GM12874 (cell line): ENCODE data around the gene FIZ1.

Source experiments
- TF ChIP-seq, protein P1 (sequence below): IDR thresholded peaks from 2 replicates; pipeline ENCODE4 v1.5.1; 2011; ENCODE audit warnings: low read depth, mild to moderate bottlenecking, control low read depth, low read length, moderate library complexity; ENCODE audit not compliant: insufficient read depth

The FIZ1 gene

DNA sequence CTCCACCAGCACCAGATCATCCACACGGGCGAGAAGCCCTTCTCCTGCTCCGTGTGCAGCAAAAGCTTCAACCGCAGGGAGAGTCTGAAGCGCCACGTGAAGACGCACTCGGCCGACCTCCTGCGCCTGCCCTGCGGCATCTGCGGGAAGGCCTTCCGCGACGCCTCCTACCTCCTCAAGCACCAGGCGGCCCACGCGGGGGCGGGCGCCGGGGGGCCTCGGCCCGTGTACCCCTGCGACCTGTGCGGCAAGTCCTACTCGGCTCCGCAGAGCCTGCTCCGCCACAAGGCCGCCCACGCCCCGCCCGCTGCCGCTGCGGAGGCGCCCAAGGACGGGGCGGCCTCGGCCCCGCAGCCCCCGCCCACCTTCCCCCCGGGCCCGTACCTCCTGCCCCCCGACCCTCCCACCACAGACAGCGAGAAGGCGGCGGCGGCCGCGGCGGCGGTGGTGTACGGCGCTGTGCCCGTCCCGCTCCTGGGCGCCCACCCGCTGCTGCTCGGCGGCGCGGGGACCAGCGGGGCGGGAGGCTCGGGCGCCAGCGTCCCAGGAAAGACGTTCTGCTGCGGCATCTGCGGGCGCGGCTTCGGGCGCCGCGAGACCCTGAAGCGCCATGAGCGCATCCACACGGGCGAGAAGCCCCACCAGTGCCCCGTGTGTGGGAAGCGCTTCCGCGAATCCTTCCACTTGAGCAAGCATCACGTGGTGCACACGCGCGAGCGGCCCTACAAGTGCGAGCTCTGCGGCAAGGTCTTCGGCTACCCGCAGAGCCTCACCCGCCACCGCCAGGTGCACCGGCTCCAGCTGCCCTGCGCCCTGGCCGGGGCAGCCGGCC, 15.6 kb upstream of the FIZ1 start:
- TF ChIP-seq, protein P1, sequence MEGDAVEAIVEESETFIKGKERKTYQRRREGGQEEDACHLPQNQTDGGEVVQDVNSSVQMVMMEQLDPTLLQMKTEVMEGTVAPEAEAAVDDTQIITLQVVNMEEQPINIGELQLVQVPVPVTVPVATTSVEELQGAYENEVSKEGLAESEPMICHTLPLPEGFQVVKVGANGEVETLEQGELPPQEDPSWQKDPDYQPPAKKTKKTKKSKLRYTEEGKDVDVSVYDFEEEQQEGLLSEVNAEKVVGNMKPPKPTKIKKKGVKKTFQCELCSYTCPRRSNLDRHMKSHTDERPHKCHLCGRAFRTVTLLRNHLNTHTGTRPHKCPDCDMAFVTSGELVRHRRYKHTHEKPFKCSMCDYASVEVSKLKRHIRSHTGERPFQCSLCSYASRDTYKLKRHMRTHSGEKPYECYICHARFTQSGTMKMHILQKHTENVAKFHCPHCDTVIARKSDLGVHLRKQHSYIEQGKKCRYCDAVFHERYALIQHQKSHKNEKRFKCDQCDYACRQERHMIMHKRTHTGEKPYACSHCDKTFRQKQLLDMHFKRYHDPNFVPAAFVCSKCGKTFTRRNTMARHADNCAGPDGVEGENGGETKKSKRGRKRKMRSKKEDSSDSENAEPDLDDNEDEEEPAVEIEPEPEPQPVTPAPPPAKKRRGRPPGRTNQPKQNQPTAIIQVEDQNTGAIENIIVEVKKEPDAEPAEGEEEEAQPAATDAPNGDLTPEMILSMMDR: no peak

DNA sequence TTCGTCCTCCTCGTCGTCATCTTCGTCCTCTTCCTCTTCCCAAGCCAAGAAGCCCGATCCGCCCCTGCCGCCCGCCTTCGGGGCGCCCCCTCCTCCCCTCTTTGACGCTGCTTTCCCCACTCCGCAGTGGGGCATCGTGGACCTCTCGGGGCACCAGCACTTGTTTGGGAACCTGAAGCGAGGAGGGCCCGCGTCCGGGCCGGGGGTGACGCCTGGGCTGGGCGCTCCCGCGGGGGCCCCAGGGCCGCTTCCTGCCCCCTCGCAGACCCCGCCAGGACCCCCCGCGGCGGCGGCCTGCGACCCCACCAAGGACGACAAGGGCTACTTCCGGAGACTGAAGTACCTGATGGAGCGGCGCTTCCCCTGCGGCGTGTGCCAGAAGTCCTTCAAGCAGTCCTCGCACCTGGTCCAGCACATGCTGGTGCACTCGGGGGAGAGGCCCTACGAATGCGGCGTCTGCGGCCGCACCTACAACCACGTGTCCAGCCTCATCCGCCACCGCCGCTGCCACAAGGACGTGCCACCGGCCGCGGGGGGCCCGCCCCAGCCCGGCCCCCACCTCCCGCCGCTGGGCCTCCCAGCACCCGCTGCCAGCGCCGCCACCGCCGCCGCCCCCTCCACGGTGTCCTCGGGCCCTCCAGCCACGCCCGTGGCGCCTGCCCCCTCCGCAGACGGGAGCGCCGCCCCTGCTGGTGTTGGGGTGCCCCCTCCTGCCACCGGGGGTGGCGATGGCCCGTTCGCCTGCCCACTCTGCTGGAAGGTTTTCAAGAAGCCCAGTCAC, 14.8 kb upstream of the FIZ1 start:
- TF ChIP-seq, protein P1: no peak

DNA sequence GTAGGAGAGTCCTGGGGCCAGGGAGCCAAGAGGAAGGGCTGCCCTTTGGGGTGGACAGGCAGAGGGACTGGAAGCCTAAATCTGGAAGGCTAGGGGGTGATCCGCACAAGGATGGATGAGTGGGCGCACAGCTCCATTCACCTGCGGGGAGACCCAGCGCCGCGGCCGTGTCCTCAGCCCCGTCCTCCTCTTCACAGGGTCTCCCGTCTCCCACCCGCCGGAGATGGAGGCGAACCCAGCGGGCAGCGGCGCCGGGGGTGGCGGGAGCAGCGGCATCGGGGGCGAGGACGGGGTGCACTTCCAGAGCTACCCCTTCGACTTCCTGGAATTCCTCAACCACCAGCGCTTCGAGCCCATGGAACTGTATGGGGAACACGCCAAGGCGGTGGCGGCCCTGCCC, 14.1 kb upstream of the FIZ1 start:
- TF ChIP-seq, protein P1: no peak

DNA sequence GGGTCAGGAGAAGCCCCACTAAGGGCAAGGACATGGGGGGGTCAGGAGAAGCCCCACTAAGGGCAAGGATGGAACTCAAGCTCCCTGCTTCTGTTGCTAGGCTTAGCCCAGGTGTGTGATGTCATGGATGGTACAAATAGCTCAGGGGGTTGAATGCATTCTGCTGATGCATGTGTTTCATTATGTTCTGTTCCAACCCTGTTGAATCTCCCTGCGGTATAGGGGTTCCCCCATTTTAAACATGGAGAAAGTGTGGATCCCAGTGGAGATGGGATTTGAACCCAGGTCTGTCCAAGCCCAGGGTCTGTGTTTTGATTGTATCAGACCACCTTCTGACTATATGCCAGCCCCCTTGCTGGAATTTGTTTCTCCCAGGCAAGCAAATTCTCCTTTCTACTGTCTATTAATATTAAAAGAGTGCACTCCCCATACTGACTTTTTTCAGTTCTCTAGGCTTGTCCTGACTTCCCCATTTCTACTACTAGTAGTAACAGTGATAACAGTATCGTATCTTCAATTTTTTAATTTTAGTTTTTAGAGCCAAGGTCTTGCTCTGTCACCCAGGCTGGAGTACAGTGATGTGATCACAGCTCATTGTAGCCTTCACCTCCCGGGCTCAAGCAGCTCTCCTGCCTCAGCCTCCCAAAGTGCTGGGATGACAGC, 12.8 kb upstream of the FIZ1 start:
- TF ChIP-seq, protein P1: no peak

DNA sequence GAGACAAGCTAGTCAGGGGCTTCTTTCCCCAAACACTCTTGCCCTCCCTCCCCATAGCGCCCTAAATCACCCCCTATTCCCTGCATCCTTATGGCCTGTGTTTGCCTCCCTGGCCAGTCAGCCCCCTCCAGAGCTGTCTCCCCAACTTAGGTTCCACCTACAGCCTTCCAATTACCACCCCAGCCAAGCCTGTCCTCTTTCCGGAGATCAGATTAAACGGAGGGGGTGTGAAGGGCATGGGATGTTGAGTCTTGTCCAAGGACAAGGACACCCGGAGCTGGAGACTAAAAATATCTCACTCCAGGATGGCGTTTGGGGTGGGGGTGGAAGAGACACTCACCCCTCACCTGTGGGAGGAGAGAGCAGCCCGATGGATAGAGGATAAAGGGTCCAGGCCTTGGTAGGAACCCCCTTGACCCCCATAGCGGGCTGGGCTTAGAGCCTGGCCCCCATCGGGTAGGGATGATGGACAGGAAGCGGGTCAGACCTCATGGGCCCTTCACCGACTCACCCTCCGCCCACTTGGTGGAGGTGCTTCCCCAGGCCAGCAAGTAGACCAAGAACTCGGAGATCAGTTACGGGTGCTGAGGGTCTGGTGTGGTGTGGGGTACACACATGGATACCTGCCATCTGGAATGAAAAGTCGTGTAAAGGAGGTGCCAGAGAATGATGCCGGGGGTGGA, 12.1 kb upstream of the FIZ1 start:
- TF ChIP-seq, protein P1: no peak

DNA sequence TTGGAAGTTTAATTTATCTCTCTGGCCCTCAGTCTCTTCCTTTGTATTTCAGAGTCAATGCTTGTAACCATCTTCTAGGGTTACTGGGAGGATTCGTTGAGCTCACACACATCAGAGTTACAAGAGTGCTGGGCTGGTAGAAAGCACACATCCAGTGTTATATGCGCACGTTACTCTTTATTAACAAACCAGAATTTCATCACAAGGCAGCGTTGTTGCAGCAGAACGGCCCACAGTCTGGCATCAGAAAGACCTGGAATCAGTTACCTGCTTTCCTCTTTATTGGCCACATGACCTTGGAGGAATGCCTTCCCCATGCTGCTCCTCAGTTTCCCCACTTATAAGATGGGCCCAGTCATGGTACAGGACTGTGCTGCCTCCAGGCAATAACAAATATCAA, 10.0 kb upstream of the FIZ1 start:
- TF ChIP-seq, protein P1: no peak

DNA sequence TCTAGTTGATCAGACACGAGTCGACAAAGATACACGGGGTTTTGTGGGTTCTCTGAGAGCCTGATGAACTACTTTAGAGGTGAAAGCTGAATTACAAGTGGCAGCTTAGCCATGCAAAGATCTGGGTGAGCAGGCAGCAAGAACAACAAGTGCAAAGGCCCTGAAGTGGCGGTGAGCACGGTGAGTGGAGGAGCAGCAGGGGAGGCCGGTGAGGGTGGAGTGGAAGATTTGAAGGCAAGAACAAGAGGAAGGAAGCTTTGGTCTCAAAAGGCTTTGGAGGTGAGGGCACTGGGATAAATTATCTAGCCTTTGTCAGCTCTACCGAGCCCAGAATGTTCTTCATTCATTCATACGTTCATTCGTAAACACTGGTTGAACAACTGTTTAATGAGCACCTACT, 7.5 kb upstream of the FIZ1 start:
- TF ChIP-seq, protein P1: no peak
